HG03066 (cell line): Measurements from ENCODE around the gene CTBP2.

Source experiments
- ATAC-seq: cut with Tn5 transposase; IDR thresholded peaks from one replicate; pipeline ENCODE4 v1.9.1; 2021; ENCODE audit warnings: low read depth; ENCODE audit not compliant: unreplicated experiment

The CTBP2 gene

DNA sequence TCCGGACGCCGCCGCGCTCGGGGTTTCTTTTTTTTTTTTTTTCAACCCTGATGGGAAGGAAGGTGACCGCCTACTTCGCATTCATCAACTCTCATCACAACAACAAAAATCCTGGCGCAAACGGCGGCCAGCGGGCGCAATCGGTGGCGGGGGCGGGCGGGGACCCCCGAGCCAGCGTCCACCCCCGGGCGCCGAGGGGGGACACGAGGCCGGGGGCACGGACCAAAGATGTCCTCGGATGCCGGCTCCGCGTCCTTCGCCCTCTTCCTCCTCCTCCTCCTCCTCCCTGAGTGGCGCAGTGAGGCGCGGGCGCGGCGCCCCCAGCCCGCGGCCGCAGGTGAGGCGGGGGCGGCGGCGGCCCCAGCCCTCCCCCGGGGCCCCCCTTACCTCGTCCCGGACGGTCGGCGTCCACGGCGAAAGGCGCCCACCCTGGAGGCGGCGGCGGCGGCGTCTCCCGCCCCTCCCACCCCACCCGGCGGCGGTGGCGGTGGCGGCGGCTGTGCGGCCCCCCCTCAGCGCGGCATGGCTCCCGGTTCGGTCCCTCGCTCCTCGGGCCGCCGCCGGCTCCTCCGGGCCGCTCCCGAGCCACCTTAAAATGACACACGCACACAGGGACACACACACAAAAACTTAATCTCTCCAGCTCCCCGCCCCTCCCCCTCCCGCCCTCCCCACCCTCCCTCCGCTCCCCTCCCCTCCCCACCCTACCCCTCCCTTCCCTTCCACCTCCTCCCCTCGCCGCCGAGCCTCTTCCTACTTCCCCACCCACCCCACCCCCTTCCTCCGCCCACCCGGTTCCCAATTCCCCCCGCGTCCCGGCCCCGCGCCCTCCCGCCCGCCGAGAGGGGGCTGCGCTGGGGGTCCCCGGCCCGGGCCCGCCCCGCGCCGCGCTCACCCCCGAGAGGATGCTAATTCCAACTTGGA, at the start of gene CTBP2:
TSS of gene CTBP2 (minus strand) at position 632 of the 924 bp plus-strand sequence.
- no peak for ATAC-seq

- no peak for ATAC-seq
These were observed 49.4 kb upstream of the CTBP2 start for GRCh38 chr10:125209591-125210355.

GRCh38 chr10:125208854-125209565, 48.6 kb upstream of the CTBP2 start:
- ATAC-seq = no peak

DNA sequence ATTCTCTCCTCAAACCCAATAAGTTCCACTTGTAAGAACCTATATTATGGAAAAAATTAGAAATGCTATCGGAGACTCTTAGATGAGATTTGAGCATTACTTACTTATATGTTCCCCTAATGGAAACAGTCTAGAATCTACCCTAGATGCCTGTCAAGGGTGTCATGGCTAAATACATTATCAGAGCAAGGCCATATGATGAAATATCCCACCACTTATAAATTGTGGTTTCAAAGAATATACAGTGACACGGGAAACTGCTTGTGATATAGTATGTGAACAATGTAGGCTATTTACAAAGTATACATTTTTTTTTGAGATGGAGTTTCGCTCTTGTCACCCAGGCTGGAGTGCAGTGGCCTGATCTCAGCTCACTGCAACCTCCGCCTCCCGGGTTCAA, 46.3 kb upstream of the CTBP2 start:
- no peak for ATAC-seq

GRCh38 chr10:125205431-125205830, 45.1 kb upstream of the CTBP2 start:
- ATAC-seq = no peak

- no peak for ATAC-seq
These were observed 44.0 kb upstream of the CTBP2 start for GRCh38 chr10:125204400-125204799.

DNA sequence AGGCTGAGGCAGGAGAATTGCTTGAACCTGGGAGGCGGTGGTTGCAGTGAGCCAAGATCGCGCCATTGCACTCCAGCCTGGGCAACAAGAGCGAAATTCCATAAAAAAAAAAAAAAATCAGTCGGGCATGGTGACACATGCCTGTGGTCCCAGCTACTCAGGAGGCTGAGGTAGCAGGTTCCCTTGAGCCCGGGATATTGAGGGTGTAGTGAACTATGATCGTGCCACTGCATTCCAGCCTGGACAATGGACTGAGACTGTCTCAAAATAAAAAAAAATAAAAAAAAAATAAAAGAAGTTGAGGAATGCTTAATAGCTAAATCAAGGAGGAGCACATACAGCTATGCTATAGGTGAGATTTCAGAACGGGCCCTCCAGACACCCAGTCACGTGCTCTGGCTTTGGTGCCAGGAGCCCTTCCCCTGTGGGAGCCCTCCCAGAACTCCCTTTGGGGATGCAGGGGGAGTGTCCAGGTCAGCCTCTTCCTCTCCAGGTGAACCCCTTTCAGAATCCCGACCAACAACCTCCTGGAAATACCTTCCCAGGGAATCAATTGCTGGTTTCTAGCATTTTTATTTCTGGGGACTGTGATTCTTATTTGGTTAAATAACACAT, 42.9 kb upstream of the CTBP2 start:
- no peak for ATAC-seq

GRCh38 chr10:125201791-125202622, 41.6 kb upstream of the CTBP2 start:
- ATAC-seq = no peak

DNA sequence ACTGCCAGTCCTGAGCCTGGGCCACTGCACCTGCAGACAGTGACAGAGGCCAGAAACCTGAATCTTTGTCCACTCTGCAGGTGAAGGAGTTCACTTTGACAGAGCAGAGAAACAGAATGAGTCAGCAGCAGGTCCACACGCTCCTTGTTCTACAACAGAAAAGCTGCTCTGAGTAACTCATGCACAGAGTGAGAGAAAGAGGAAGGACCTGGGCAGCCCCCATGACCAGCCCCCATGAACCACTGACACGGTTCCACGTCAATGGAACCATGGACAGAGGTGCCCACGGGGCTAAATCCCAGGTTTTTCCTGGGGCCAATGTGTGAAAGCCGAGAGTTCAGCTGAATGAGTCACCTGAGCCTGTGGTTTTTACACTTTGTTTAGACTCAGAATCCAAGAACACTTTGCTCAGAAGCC, 40.8 kb upstream of the CTBP2 start:
- ATAC-seq = peak; percentile 81

DNA sequence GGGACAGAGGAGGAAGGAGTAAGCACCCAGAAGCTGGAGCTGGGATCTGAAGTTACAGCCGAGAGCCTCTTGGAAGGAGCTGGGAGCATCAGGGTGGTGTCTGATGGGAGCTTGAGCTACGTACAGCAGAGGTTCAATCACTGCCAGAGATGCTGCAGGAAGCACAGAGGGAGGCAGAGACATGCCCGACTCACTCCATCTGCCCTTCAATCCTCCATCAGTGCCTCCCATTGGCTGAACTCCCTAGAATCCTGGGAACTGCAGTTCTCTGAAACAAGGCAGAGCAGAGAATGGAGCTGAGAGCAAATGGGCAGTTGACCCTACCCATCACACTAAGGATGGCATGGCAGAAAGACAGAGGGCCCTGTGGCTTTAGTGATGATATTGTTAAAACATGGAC, 40.0 kb upstream of the CTBP2 start:
- no peak for ATAC-seq

- ATAC-seq = no peak
These were observed 38.9 kb upstream of the CTBP2 start for GRCh38 chr10:125199270-125199669.

- ATAC-seq = no peak
These were observed 34.5 kb upstream of the CTBP2 start for GRCh38 chr10:125194814-125195213.

DNA sequence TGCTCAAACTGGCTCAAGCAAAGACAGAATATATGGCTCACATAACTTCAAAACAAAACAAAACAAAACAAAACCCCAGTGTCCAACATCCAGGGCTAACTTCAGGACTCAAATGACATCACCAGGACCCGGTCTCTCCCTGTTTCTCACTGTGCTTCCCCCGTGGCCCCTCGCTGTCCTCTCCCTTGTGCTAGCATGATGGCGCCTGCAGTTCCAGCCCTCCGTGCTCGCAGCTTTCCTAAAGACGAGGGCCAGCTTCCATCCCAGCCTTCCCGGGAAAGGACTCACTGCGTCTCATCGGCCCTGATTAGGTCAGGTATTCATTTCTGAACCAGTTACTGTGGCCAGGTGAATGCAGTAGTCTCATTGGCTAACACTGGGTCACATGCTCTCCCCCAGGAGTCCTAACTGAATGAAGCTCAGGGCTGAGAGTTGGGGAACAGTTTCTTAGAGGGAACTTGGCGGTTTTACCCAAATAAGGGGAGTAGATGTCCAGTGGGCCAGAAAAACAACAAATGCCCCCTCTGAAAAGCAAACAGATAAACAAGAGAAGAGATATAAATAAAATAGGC, 33.0 kb upstream of the CTBP2 start:
- ATAC-seq = no peak

GRCh38 chr10:125192620-125193019, 32.3 kb upstream of the CTBP2 start:
- no peak for ATAC-seq

DNA sequence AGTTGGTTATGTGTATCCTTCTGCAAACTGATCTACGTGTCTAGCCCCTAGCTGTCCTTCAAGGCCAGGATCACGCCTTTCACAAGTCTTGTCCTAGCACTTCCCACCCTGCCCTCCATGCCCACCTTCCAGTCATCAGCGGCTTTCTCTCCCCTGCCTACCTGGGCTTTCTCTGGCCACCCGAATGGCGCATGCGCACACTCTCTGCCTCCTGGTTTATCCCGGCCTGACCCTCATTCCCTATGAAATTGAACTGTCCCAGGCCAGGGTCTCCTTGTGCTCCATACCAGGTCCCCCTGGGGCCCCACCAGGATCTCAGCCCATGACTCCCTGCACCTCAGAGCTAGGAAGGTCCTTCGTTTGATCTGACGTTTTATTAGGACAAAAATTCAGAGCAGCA, 31.6 kb upstream of the CTBP2 start:
- ATAC-seq = no peak

GRCh38 chr10:125190946-125191345, 30.6 kb upstream of the CTBP2 start:
- ATAC-seq = no peak

DNA sequence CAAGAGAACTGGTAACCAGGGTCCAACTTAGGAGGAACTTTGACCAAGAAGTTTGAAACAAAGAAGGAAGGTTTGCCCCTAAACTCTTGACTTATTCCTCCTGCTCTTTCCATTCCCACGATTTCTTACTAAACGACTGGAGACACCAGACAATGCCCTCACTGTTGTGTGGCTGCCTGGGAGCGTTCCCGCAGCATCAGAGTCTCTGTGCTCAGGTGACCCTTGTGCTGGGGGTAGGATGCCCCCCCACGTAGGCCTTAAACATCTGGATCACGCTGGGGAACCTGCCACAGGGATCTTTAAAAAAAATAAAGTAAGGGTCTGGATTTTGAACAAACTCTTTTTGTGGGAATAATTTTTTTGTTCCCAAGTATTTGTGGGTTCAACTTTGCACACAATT, 30.1 kb upstream of the CTBP2 start:
- ATAC-seq = no peak

DNA sequence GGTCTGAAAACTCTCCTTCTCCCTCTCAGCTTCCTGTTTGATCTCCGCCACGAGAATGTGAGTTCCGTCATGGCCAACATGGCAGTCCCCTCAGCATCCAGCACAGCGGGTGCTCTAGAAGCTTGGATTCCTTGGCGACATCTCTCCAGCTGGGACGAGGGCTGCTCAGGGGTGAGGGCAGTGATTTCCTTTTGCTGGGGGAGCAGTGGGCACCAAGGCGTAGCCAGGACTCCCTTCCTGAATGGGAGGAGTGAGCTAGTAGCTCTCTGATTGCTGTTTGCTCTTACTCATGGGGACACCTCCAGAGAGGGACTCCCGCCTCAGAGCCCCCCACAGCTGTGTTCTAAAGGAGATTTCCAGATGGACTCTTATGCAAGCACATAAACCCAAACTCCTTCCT, 28.8 kb upstream of the CTBP2 start:
- ATAC-seq = no peak
